ENCODE results near the gene ABHD12. TPM values are rescaled to one million over a fixed set of nuclear protein-coding genes. Genes with fewer than 3 reads are reported as not detected.
A peak's percentile ranks its signal among the peaks of the same experiment; 100 is the strongest.

ABHD12 gene
- total and polyA plus RNA-seq, 10 of the 15 experiments (the other 5 are each of a cell fraction or from before 2014, with no cell fraction given) = 1.5 to 61.8 (median 26.7) TPM

DNA sequence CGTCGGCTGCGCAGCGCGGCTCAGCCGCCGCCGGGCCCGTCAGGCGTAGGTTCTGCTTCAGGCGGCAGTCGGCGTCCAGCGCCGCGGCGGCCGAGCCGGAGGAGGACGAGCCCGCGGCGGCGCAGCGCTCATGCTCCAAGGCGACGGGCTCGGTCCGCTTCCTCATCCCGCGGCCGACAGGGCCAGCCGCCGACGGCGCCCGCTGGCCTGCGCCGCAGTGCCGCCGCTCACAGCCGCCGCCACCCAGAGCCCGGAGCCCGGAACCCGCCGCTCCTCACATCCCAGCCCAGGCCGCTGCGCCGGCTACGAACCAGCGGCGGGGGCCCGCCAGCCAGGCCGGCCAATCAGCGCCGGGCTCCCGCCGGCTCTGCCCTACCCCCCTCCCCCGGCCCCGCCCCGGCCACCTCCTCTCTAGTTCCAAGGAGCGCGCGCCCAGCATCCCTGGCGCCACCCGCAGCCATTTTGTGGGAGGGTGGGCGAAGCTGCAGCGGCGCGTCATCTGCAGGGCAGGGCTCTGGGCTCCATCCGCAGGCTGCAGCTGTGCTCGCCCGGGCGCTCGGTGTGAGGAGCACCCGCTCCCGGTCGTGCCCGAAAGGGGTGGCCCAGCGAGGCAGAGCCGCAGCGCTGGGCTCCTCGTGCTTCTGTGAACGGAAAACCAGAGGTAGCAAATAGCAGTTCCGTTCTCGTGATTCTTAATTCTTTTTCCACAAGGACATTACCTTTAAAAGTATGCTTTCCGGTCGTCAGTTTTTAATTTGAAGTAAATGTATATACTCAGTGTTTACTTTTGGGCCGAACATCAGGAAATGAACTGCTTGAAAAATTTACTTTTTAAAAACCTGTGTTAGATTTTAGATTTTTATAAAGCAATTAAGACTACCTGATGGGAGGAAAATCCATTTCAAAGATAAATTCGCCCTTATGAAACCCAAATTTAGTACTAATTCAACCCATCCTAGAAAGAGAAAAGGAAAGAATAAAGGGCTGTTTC lies at the start of gene ABHD12 (continued):
- TF ChIP-seq, protein P1, sequence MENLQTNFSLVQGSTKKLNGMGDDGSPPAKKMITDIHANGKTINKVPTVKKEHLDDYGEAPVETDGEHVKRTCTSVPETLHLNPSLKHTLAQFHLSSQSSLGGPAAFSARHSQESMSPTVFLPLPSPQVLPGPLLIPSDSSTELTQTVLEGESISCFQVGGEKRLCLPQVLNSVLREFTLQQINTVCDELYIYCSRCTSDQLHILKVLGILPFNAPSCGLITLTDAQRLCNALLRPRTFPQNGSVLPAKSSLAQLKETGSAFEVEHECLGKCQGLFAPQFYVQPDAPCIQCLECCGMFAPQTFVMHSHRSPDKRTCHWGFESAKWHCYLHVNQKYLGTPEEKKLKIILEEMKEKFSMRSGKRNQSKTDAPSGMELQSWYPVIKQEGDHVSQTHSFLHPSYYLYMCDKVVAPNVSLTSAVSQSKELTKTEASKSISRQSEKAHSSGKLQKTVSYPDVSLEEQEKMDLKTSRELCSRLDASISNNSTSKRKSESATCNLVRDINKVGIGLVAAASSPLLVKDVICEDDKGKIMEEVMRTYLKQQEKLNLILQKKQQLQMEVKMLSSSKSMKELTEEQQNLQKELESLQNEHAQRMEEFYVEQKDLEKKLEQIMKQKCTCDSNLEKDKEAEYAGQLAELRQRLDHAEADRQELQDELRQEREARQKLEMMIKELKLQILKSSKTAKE (IDR thresholded peaks at IDR 0.05; ENCODE audit: low read depth, poor library complexity, severe bottlenecking) = no peak
- TF ChIP-seq DPF2 (IDR thresholded peaks at IDR 0.05) (peak; percentile 70), STAT1 (conservative IDR thresholded peaks at IDR 0.05) (no peak), ESRRA (IDR thresholded peaks at IDR 0.05; ENCODE audit: low read length) (no peak), TCF3 (IDR thresholded peaks at IDR 0.05; ENCODE audit: borderline replicate concordance, insufficient read depth, low read depth, low read length) (peak; percentile 88), CREM (IDR thresholded peaks at IDR 0.05; ENCODE audit: low read depth) (peak; percentile 83), RAD51 (IDR thresholded peaks at IDR 0.05) (no peak), MTA2 (IDR thresholded peaks at IDR 0.05; ENCODE audit: low read depth) (no peak), RB1 (IDR thresholded peaks at IDR 0.05; ENCODE audit: borderline replicate concordance) (peak; percentile 6; the same call in 1 of the 2 replicates), SUZ12 (IDR thresholded peaks at IDR 0.05; ENCODE audit: unreplicated experiment) (no peak), BMI1 (IDR thresholded peaks at IDR 0.05; ENCODE audit: borderline replicate concordance) (no peak), PAX5 (IDR thresholded peaks at IDR 0.05; ENCODE audit: borderline replicate concordance, low read depth, low read length) (peak; percentile 50; the same call in 1 of the 2 replicates), EGR1 (IDR thresholded peaks at IDR 0.05; ENCODE audit: borderline replicate concordance in 1 of 2, low read depth in 2 of 2, low read length in 2 of 2) (peak in 1 of 2 experiments; percentile 34; a peak in 1 of 3 replicates), POU2F2 (IDR thresholded peaks at IDR 0.05; ENCODE audit: borderline replicate concordance, low read depth, low read length) (peak; percentile 42; the same call in 2 of the 3 replicates), IKZF1 (conservative IDR thresholded peaks at IDR 0.05) (peak; percentile 68), ATF7 (IDR thresholded peaks at IDR 0.05; ENCODE audit: low read depth) (no peak), PML (IDR thresholded peaks at IDR 0.05; ENCODE audit: low read length) (peak; percentile 69; the same call in 1 of the 2 replicates), SIN3A (IDR thresholded peaks at IDR 0.05; ENCODE audit: low read depth, low read length) (peak; percentile 64; the same call in 1 of the 2 replicates), TBL1XR1 (IDR thresholded peaks at IDR 0.05; ENCODE audit: low read depth, low read length) (no peak), ZNF217 (IDR thresholded peaks at IDR 0.05) (peak; percentile 44), TAF1 (IDR thresholded peaks at IDR 0.05; ENCODE audit: borderline replicate concordance, low read depth, low read length) (peak; percentile 77; the same call in 1 of the 2 replicates), CEBPB (IDR thresholded peaks at IDR 0.05; ENCODE audit: borderline replicate concordance in 1 of 2, low read depth in 2 of 2, low read length in 2 of 2) (peak in 1 of 2 experiments; percentile 5; a peak in 1 of 4 replicates), CREB1 (IDR thresholded peaks at IDR 0.05; ENCODE audit: low read depth) (peak; percentile 87)
- TF ChIP-seq, protein P2, sequence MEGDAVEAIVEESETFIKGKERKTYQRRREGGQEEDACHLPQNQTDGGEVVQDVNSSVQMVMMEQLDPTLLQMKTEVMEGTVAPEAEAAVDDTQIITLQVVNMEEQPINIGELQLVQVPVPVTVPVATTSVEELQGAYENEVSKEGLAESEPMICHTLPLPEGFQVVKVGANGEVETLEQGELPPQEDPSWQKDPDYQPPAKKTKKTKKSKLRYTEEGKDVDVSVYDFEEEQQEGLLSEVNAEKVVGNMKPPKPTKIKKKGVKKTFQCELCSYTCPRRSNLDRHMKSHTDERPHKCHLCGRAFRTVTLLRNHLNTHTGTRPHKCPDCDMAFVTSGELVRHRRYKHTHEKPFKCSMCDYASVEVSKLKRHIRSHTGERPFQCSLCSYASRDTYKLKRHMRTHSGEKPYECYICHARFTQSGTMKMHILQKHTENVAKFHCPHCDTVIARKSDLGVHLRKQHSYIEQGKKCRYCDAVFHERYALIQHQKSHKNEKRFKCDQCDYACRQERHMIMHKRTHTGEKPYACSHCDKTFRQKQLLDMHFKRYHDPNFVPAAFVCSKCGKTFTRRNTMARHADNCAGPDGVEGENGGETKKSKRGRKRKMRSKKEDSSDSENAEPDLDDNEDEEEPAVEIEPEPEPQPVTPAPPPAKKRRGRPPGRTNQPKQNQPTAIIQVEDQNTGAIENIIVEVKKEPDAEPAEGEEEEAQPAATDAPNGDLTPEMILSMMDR (IDR thresholded peaks at IDR 0.05 in 2 of 3, conservative IDR thresholded peaks at IDR 0.05 in 1 of 3; ENCODE audit: control insufficient read depth in 2 of 3, extremely low read depth in 1 of 3, insufficient read depth in 1 of 3, low read depth in 3 of 3, low read length in 3 of 3) = 0 out of 6 replicates have a peak, but pooled peaks of 1 of the 3 experiments have one; percentile 1
- TF ChIP-seq, protein P3, sequence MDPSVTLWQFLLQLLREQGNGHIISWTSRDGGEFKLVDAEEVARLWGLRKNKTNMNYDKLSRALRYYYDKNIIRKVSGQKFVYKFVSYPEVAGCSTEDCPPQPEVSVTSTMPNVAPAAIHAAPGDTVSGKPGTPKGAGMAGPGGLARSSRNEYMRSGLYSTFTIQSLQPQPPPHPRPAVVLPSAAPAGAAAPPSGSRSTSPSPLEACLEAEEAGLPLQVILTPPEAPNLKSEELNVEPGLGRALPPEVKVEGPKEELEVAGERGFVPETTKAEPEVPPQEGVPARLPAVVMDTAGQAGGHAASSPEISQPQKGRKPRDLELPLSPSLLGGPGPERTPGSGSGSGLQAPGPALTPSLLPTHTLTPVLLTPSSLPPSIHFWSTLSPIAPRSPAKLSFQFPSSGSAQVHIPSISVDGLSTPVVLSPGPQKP (IDR thresholded peaks at IDR 0.05; ENCODE audit: low read depth, low read length) = 0 out of 2 replicates have a peak, but pooled peaks have one; percentile 29
